ENCODE data around the gene TUBGCP2.

GRCh38 chr10:133267829-133268228, 40.8 kb downstream of the TUBGCP2 start:
- TF ChIP-seq CTCF (conservative IDR thresholded peaks at IDR 0.05; ENCODE audit: low read length): no peak
- no peak for TF ChIP-seq EZH2phosphoT487 (IDR thresholded peaks at IDR 0.05; ENCODE audit: borderline replicate concordance)

Data from Loucy (cell line).